SK-N-SH treated with all-trans-retinoic acid at 6 μM for 48 hours (cell line): ENCODE results near the gene RBM47.

Source experiments
- CREB5 ChIP-seq: fragments of 250-450 bp; sonication (Bioruptor Pico); IDR thresholded peaks from 2 replicates; pipeline ENCODE4 v1.5.1; 2020; ENCODE audit warnings: low read depth, mild to moderate bottlenecking, moderate library complexity
- CSRNP3 ChIP-seq: fragments of 250-450 bp; sonication (Bioruptor Pico); IDR thresholded peaks from 2 replicates; pipeline ENCODE4 v1.5.1; 2021; ENCODE audit warnings: mild to moderate bottlenecking, moderate library complexity
- PATZ1 ChIP-seq: fragments of 250-450 bp; sonication (Bioruptor Pico); IDR thresholded peaks from 2 replicates; pipeline ENCODE4 v1.8.0; 2020; ENCODE audit warnings: mild to moderate bottlenecking, moderate library complexity, borderline replicate concordance
- ZFP30 ChIP-seq: fragments of 450-650 bp; formaldehyde crosslinking; IDR thresholded peaks from 2 replicates; pipeline ENCODE4 v1.5.0; 2022; ENCODE audit warnings: mild to moderate bottlenecking, moderate library complexity

GRCh38 chr4:40514497-40514951 lies 115.1 kb downstream of the RBM47 start:
- TF ChIP-seq ZFP30 (no peak), CREB5 (no peak), PATZ1 (CRISPR knock-in tag) (no peak), CSRNP3 (CRISPR knock-in tag) (no peak)
